Neural progenitor cell (in vitro differentiated cells): ENCODE results near the gene GPR62. TPM values are rescaled to one million over a fixed set of nuclear protein-coding genes. Genes with fewer than 3 reads are reported as not detected.
A peak's percentile ranks its signal among the peaks of the same experiment; 100 is the strongest.

Experiments
- DNase-seq: peaks from one replicate; pipeline ENCODE4 v3.0.0-alpha.2; 2016; ENCODE audit warnings: low spot score
- H2AFZ ChIP-seq: fragments of 200-600 bp; sonication (generic); replicated peaks from 2 replicates; pipeline ENCODE4 v1.6.1; 2016; ENCODE audit warnings: antibody characterized with exemption
- H3F3A ChIP-seq: fragments of 200-600 bp; sonication (generic); 2 replicates; pipeline ENCODE4 v1.6.1; 2016; ENCODE audit warnings: antibody characterized with exemption, low read depth
- H3K27ac ChIP-seq: fragments of 200-600 bp; sonication (generic); 2 replicates; pipeline ENCODE4 v1.5.1; 2016; ENCODE audit warnings: mild to moderate bottlenecking
- H3K27me3 ChIP-seq: fragments of 200-600 bp; sonication (generic); 2 replicates; pipeline ENCODE4 v1.6.1; 2016; ENCODE audit warnings: mild to moderate bottlenecking, moderate library complexity
- H3K36me3 ChIP-seq: fragments of 200-600 bp; sonication (generic); 2 replicates; pipeline ENCODE4 v1.5.1; 2016
- H3K4me1 ChIP-seq: fragments of 200-600 bp; sonication (generic); 2 replicates; pipeline ENCODE4 v1.6.1; 2016; ENCODE audit warnings: mixed run types
- H3K4me2 ChIP-seq: fragments of 200-600 bp; sonication (generic); 2 replicates; pipeline ENCODE4 v1.6.1; 2016
- H3K4me3 ChIP-seq: fragments of 200-600 bp; sonication (generic); 2 replicates; pipeline ENCODE4 v1.5.1; 2016
- H3K79me2 ChIP-seq: fragments of 200-600 bp; sonication (generic); 2 replicates; pipeline ENCODE4 v1.6.1; 2016; ENCODE audit warnings: low read depth
- H3K9ac ChIP-seq: fragments of 200-600 bp; sonication (generic); 2 replicates; pipeline ENCODE4 v1.6.1; 2016
- H3K9me3 ChIP-seq: fragments of 200-600 bp; sonication (generic); 2 replicates; pipeline ENCODE4 v1.5.1; 2016; ENCODE audit warnings: low read depth
- H4K20me1 ChIP-seq: fragments of 200-600 bp; sonication (generic); 2 replicates; pipeline ENCODE4 v1.6.1; 2016; ENCODE audit warnings: low read depth
- H3K27ac Mint-ChIP-seq: 3 replicates; pipeline ENCODE4 v1.8.0; 2021; ENCODE audit warnings: mixed read lengths
- H3K27me3 Mint-ChIP-seq: 2 replicates; pipeline ENCODE4 v1.8.0; 2022; ENCODE audit warnings: low read depth, mild to moderate bottlenecking, inconsistent platforms, moderate library complexity, mixed read lengths; ENCODE audit not compliant: insufficient read depth
- H3K36me3 Mint-ChIP-seq: 3 replicates; pipeline ENCODE4 v1.8.0; 2021; ENCODE audit warnings: mixed read lengths
- H3K4me1 Mint-ChIP-seq: 3 replicates; pipeline ENCODE4 v1.8.0; 2021; ENCODE audit warnings: mixed read lengths
- H3K4me3 Mint-ChIP-seq: 3 replicates; pipeline ENCODE4 v1.8.0; 2021; ENCODE audit warnings: mild to moderate bottlenecking, moderate library complexity, mixed read lengths
- H3K9me3 Mint-ChIP-seq: 3 replicates; pipeline ENCODE4 v1.8.0; 2020; ENCODE audit warnings: mixed read lengths
- EZH2 ChIP-seq: fragments of 200-600 bp; sonication (generic); IDR thresholded peaks from 2 replicates; pipeline ENCODE4 v1.6.1; 2017; ENCODE audit warnings: antibody characterized with exemption, mild to moderate bottlenecking, moderate library complexity
- EZH2phosphoT487 ChIP-seq: fragments of 200-600 bp; sonication (generic); IDR thresholded peaks from 2 replicates; pipeline ENCODE4 v1.6.1; 2017; ENCODE audit warnings: antibody characterized with exemption
- total RNA-seq: library from RNA; depleted of rRNA; stranded (reverse); fragments of >200 nt; gene quantifications from 2 replicates; pipeline ENCODE4 v1.2.3, GENCODE V29; 2015; ENCODE audit warnings: low replicate concordance
- TF ChIP-seq, protein P1 (sequence below): fragments of 200-600 bp; sonication (generic); IDR thresholded peaks from 2 replicates; pipeline ENCODE4 v1.5.1; 2017; ENCODE audit warnings: antibody characterized with exemption, mild to moderate bottlenecking

The GPR62 gene
- total RNA-seq, 1 donor from 2014 or later = 0.21 TPM

- H3K79me2 ChIP-seq = no peaks in the 10 kb centered on the region
- H3K4me2 ChIP-seq = no peak overlapping the region
- peaks cover 30% of the 10 kb centered on the region for H3K4me1 ChIP-seq
- H2AFZ ChIP-seq = no peak overlapping the region
- peaks cover 49% of the 10 kb centered on the region for H3F3A ChIP-seq
- H3K36me3 Mint-ChIP-seq = peaks cover 3% of the 10 kb centered on the region
- H3K36me3 ChIP-seq = no peaks in the 10 kb centered on the region
- H4K20me1 ChIP-seq = no peaks in the 10 kb centered on the region
- H3K4me3 Mint-ChIP-seq = no peak overlapping the region
- H3K9ac ChIP-seq = no peak overlapping the region
- no peak overlapping the region for H3K27ac ChIP-seq
- TF ChIP-seq EZH2 = no peak
- TF ChIP-seq EZH2phosphoT487 = no peak
- TF ChIP-seq, protein P1, sequence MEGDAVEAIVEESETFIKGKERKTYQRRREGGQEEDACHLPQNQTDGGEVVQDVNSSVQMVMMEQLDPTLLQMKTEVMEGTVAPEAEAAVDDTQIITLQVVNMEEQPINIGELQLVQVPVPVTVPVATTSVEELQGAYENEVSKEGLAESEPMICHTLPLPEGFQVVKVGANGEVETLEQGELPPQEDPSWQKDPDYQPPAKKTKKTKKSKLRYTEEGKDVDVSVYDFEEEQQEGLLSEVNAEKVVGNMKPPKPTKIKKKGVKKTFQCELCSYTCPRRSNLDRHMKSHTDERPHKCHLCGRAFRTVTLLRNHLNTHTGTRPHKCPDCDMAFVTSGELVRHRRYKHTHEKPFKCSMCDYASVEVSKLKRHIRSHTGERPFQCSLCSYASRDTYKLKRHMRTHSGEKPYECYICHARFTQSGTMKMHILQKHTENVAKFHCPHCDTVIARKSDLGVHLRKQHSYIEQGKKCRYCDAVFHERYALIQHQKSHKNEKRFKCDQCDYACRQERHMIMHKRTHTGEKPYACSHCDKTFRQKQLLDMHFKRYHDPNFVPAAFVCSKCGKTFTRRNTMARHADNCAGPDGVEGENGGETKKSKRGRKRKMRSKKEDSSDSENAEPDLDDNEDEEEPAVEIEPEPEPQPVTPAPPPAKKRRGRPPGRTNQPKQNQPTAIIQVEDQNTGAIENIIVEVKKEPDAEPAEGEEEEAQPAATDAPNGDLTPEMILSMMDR = no peak
- no peak overlapping the region for H3K4me3 ChIP-seq
- H3K9me3 ChIP-seq = no peaks in the 10 kb centered on the region
- peaks cover 7% of the 10 kb centered on the region for H3K27me3 Mint-ChIP-seq
- H3K9me3 Mint-ChIP-seq = no peaks in the 10 kb centered on the region
- DNase-seq = no peak
- peaks cover 36% of the 10 kb centered on the region for H3K4me1 Mint-ChIP-seq
- H3K27ac Mint-ChIP-seq = no peak overlapping the region
- peaks cover 37% of the 10 kb centered on the region for H3K27me3 ChIP-seq
These were observed 22.9 kb downstream of the GPR62 start for GRCh38 chr3:51978143-51978502.

DNA sequence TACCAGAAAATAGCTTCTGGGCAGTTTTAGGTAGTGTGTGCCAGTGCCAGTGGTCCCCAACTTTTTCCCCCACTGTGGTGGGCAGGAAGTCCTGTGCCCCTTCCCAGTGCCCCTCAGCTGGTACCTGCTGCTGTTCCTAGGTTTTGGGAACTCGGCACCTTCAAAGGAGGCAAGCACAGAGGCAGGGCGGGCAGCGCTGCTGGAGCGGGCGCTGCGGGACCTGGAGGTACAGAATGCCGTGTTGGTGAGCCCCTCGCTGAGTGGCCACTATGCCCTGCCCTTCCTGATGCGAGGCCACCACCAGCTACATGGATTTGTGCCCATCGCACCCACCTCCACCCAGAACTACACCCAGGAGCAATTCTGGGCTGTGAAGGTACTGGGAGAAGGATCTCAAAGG is 25.1 kb downstream of the GPR62 start:
- no peaks in the 10 kb centered on the region for H4K20me1 ChIP-seq
- peaks cover 3% of the 10 kb centered on the region for H3K36me3 Mint-ChIP-seq
- TF ChIP-seq, protein P1 = no peak
- no peak for TF ChIP-seq EZH2phosphoT487
- no peak for TF ChIP-seq EZH2
- no peak for DNase-seq
- no peak overlapping the region for H3K9ac ChIP-seq
- peaks cover 10% of the 10 kb centered on the region for H3K79me2 ChIP-seq
- no peak overlapping the region for H3K27ac Mint-ChIP-seq
- peaks cover 4% of the 10 kb centered on the region for H3K27me3 Mint-ChIP-seq
- H3K9me3 Mint-ChIP-seq = no peaks in the 10 kb centered on the region
- H3K4me1 Mint-ChIP-seq = peaks cover 37% of the 10 kb centered on the region
- H3K36me3 ChIP-seq = no peaks in the 10 kb centered on the region
- H3K27ac ChIP-seq = no peak overlapping the region
- H2AFZ ChIP-seq = no peak overlapping the region
- peaks cover 48% of the 10 kb centered on the region for H3F3A ChIP-seq
- H3K9me3 ChIP-seq = no peaks in the 10 kb centered on the region
- peaks cover 19% of the 10 kb centered on the region for H3K27me3 ChIP-seq
- peaks cover 25% of the 10 kb centered on the region for H3K4me1 ChIP-seq
- no peak overlapping the region for H3K4me2 ChIP-seq
- H3K4me3 Mint-ChIP-seq = no peak overlapping the region
- H3K4me3 ChIP-seq = no peak overlapping the region

- Histone ChIP-seq H3K4me1 (peaks cover 16% of the 10 kb centered on the region), H3F3A (peaks cover 28% of the 10 kb centered on the region), H3K9ac (no peak overlapping the region), H3K9me3 (no peaks in the 10 kb centered on the region), H3K27me3 (no peaks in the 10 kb centered on the region), H3K79me2 (peaks cover 10% of the 10 kb centered on the region), H3K4me2 (peak overlapping the region; percentile 77), H4K20me1 (no peaks in the 10 kb centered on the region), H3K36me3 (no peaks in the 10 kb centered on the region), H3K27ac (no peak overlapping the region), H3K4me3 (peak overlapping the region; percentile 50), H2AFZ (peak overlapping the region; percentile 38)
- Mint-ChIP-seq H3K4me3 (peak overlapping the region; percentile 86), H3K27ac (no peak overlapping the region), H3K4me1 (peaks cover 22% of the 10 kb centered on the region), H3K27me3 (peaks cover 4% of the 10 kb centered on the region), H3K36me3 (peaks cover 3% of the 10 kb centered on the region), H3K9me3 (no peaks in the 10 kb centered on the region)
- TF ChIP-seq, protein P1 = peak; percentile 59
- TF ChIP-seq EZH2phosphoT487 (no peak), EZH2 (no peak)
- DNase-seq = peak; percentile 68
These were observed 27.2 kb downstream of the GPR62 start for GRCh38 chr3:51982352-51982837.
